CD14-positive monocyte (primary cell): Measurements from ENCODE around the gene GALT. TPM values are rescaled to one million over a fixed set of nuclear protein-coding genes. Genes with fewer than 3 reads are reported as not detected.

Experiments used
- DNase-seq, 3 donors: peaks; one replicate each; pipeline ENCODE4 v3.0.0-alpha.2; 2011 to 2022
- H2AFZ ChIP-seq: 2 replicates; pipeline ENCODE4 v1.6.0; 2012; ENCODE audit warnings: mild to moderate bottlenecking, low read depth, low read length, inconsistent platforms; ENCODE audit not compliant: insufficient read depth, poor library complexity, severe bottlenecking
- H3K27ac ChIP-seq, 2 donors: 1 replicate in 1 of 2; 2 replicates in 1 of 2; pipeline ENCODE4 v1.5.1; 2012 to 2013; ENCODE audit warnings: low read length in 2 of 2, control low read depth in 1 of 2, inconsistent platforms in 1 of 2, low read depth in 1 of 2, mild to moderate bottlenecking in 1 of 2
- H3K27me3 ChIP-seq, 2 donors: one replicate each; pipeline versions ENCODE4 v1.6.0 to v1.6.1; 2011 to 2013; ENCODE audit warnings: low read length in 2 of 2; ENCODE audit not compliant: control insufficient read depth in 2 of 2, insufficient read depth in 2 of 2
- H3K36me3 ChIP-seq, 2 donors: replicated peaks in 1 of 2; 1 replicate in 1 of 2; 2 replicates in 1 of 2; pipeline versions ENCODE4 v1.5.1 to v1.6.1; 2012 to 2013; ENCODE audit warnings: low read length in 2 of 2, control low read depth in 1 of 2, inconsistent platforms in 1 of 2, mild to moderate bottlenecking in 1 of 2; ENCODE audit not compliant: insufficient read depth in 2 of 2, control insufficient read depth in 1 of 2
- H3K4me1 ChIP-seq, 2 donors: 1 replicate in 1 of 2; 2 replicates in 1 of 2; pipeline versions ENCODE4 v1.5.1 to v1.6.1; 2012 to 2013; ENCODE audit warnings: low read length in 2 of 2, control low read depth in 1 of 2, inconsistent platforms in 1 of 2, mild to moderate bottlenecking in 1 of 2, moderate library complexity in 1 of 2; ENCODE audit not compliant: insufficient read depth in 2 of 2, control insufficient read depth in 1 of 2
- H3K4me2 ChIP-seq: replicated peaks from 2 replicates; pipeline ENCODE3; 2012; ENCODE audit warnings: low read length, moderate library complexity, mild to moderate bottlenecking; ENCODE audit not compliant: poor library complexity, severe bottlenecking; ENCODE audit errors: extremely low read depth
- H3K4me3 ChIP-seq, 3 experiments: fragments of 200-600 bp in 1 of 3; sonication (generic) in 1 of 3; replicated peaks in 1 of 3; 1 replicate in 2 of 3; 2 replicates in 1 of 3; pipeline ENCODE4 v1.5.1; 2011 to 2013; ENCODE audit warnings: low read length in 3 of 3, mild to moderate bottlenecking in 3 of 3, control low read depth in 2 of 3, low read depth in 2 of 3, inconsistent platforms in 1 of 3, moderate library complexity in 1 of 3
- H3K79me2 ChIP-seq: 2 replicates; pipeline ENCODE4 v1.6.0; 2012; ENCODE audit warnings: mild to moderate bottlenecking, control low read depth, inconsistent platforms, low read length, moderate library complexity; ENCODE audit not compliant: insufficient read depth
- H3K9ac ChIP-seq: 2 replicates; pipeline ENCODE4 v1.6.0; 2017; ENCODE audit warnings: low read length, mild to moderate bottlenecking; ENCODE audit not compliant: insufficient read depth, poor library complexity, severe bottlenecking
- H3K9me3 ChIP-seq, 2 donors: replicated peaks in 1 of 2; 1 replicate in 1 of 2; 2 replicates in 1 of 2; pipeline versions ENCODE4 v1.5.1 to v1.6.1; 2012 to 2013; ENCODE audit warnings: low read length in 2 of 2, control low read depth in 1 of 2; ENCODE audit not compliant: control insufficient read depth in 1 of 2, insufficient read depth in 1 of 2
- H4K20me1 ChIP-seq: 2 replicates; pipeline ENCODE4 v1.6.0; 2012; ENCODE audit warnings: mild to moderate bottlenecking, low read length, control low read depth, moderate library complexity; ENCODE audit not compliant: insufficient read depth
- H3K27ac Mint-ChIP-seq, 7 donors: one replicate each; pipeline ENCODE4 v1.8.0; 2020; ENCODE audit warnings: mild to moderate bottlenecking in 7 of 7, mixed read lengths in 7 of 7, moderate library complexity in 6 of 7, inconsistent platforms in 2 of 7
- H3K27me3 Mint-ChIP-seq, 3 donors: one replicate each; pipeline ENCODE4 v1.8.0; 2021 to 2022; ENCODE audit warnings: low read depth in 3 of 3, mild to moderate bottlenecking in 3 of 3, mixed read lengths in 3 of 3, moderate library complexity in 3 of 3, inconsistent platforms in 1 of 3
- H3K36me3 Mint-ChIP-seq, 2 donors: one replicate each; pipeline ENCODE4 v1.8.0; 2020; ENCODE audit warnings: mixed read lengths in 2 of 2, inconsistent platforms in 1 of 2, mild to moderate bottlenecking in 1 of 2
- H3K4me1 Mint-ChIP-seq: one replicate; pipeline ENCODE4 v1.8.0; 2020; ENCODE audit warnings: mild to moderate bottlenecking, mixed read lengths
- H3K4me3 Mint-ChIP-seq, 2 donors: one replicate each; pipeline ENCODE4 v1.8.0; 2020; ENCODE audit warnings: mild to moderate bottlenecking in 2 of 2, mixed read lengths in 2 of 2, moderate library complexity in 1 of 2
- H3K9me3 Mint-ChIP-seq, 7 donors: one replicate each; pipeline ENCODE4 v1.8.0; 2020 to 2022; ENCODE audit warnings: mixed read lengths in 7 of 7, mild to moderate bottlenecking in 6 of 7, moderate library complexity in 6 of 7, inconsistent platforms in 2 of 7
- WGBS: methylation state at CpG from one replicate; pipeline ENCODE4 v1.1.5; 2013; ENCODE audit warnings: missing lambda C conversion rate; ENCODE audit not compliant: insufficient coverage; 5-methylcytosine and 5-hydroxymethylcytosine counted together
- intact Hi-C, 2 donors: fragments of 100-400 bp; cut with micrococcal nuclease; formaldehyde crosslinking; loops; one replicate each; pipeline versions ENCODE4 v1.15.0 to v1.15.1; 2023
- polyA plus RNA-seq, 3 donors: library from polyadenylated mRNA; depleted of rRNA in 1 of 3; unstranded in 2 of 3; stranded (reverse) in 1 of 3; fragments of 300-500 nt in 2 of 3; fragments of >200 nt in 1 of 3; fragmentation: Illumina TruSeq in 2 of 3; gene quantifications; 1 replicate in 2 of 3; 2 replicates in 1 of 3; pipeline ENCODE4 v1.2.3, GENCODE V29; 2012 to 2021
- TF ChIP-seq, protein P1 (sequence below): fragments of 200-600 bp; IDR thresholded peaks from one replicate; pipeline ENCODE4 v1.8.0; 2022; ENCODE audit warnings: antibody characterized with exemption, mild to moderate bottlenecking

GALT gene
- polyA plus RNA-seq, 3 donors, result 25.6 to 103 (median 26.9) TPM

DNA sequence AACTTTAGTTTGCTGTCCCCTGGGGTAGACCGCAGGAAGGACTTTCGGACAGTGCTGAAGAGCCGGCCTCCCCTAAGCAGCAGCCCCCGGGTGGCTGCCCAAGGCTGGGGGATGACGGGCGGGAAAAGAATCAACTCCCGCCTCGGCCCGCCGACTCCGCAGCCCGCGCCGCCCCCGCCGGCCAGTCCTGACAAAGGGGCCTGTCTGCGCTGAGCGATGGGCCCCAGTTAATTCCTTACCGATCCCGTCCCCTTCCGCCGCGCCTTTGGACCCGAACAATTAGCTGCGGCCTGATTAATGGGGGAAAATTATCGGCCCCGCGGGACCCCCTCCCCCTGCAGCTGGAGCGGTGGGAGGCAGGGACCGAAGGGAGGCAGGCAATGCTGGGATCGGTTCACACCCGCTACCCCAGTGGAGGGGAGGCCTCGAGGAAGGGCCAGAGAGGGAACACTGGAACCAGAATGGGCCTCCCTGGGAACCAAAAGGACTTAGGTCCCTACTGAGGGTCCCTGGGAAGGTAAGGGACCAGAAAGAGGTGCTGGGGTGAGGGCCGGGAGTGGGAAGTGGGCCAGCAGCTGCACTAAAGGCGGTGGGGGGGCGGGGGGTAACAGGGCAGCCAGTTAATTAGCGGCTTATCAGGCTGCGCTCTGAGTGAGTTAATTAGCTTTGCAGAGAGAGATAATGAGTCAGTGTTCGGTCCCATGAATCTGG lies 21.8 kb upstream of the GALT start:
- Mint-ChIP-seq H3K4me3 (peak overlapping the region in 1 of 2 donors; percentile 75), H3K36me3 (peaks cover 5 to 14% of the 10 kb centered on the region in 2 donors), H3K9me3 (peaks cover 3 to 41% (median 22%) of the 10 kb centered on the region in 7 donors), H3K4me1 (peaks cover 28% of the 10 kb centered on the region), H3K27ac (no peak overlapping the region), H3K27me3 (peaks cover 83 to 85% (median 84%) of the 10 kb centered on the region in 3 donors)
- Histone ChIP-seq H4K20me1 (no peaks in the 10 kb centered on the region), H3K27ac (no peak overlapping the region), H3K4me1 (peaks cover 9 to 24% of the 10 kb centered on the region in 2 donors), H3K79me2 (peaks cover 5% of the 10 kb centered on the region), H3K36me3 (no peaks in the 10 kb centered on the region), H3K4me3 (no peak overlapping the region), H3K4me2 (no peak overlapping the region), H3K27me3 (peaks cover 71 to 79% of the 10 kb centered on the region in 2 donors), H3K9ac (no peak overlapping the region), H2AFZ (no peak overlapping the region), H3K9me3 (peaks cover 0 to 48% of the 10 kb centered on the region in 2 donors)
- intact Hi-C loops, result no loop called here
- TF ChIP-seq, protein P1, sequence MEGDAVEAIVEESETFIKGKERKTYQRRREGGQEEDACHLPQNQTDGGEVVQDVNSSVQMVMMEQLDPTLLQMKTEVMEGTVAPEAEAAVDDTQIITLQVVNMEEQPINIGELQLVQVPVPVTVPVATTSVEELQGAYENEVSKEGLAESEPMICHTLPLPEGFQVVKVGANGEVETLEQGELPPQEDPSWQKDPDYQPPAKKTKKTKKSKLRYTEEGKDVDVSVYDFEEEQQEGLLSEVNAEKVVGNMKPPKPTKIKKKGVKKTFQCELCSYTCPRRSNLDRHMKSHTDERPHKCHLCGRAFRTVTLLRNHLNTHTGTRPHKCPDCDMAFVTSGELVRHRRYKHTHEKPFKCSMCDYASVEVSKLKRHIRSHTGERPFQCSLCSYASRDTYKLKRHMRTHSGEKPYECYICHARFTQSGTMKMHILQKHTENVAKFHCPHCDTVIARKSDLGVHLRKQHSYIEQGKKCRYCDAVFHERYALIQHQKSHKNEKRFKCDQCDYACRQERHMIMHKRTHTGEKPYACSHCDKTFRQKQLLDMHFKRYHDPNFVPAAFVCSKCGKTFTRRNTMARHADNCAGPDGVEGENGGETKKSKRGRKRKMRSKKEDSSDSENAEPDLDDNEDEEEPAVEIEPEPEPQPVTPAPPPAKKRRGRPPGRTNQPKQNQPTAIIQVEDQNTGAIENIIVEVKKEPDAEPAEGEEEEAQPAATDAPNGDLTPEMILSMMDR, result no peak
- no peak for DNase-seq
- 17% methylated on average over 25 of the region's 39 CpGs for WGBS

DNA sequence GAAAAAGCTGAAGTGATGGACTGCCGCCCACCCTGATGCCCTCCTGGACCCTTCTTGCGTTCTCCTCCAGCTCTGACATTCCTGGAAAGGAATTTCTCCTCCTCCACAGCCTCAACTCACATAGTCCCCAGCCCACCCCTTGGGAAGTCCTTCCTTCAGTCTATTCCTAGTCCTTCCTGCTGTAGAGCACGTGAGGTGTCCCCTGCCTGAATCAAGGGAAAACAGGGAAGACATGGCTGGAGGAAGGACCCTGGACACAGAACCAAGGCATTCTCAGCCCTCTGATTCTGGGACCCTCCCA lies 21.3 kb upstream of the GALT start:
- Histone ChIP-seq H3K4me1 (peaks cover 5 to 20% of the 10 kb centered on the region in 2 donors), H3K36me3 (no peaks in the 10 kb centered on the region), H2AFZ (no peak overlapping the region), H4K20me1 (no peaks in the 10 kb centered on the region), H3K27ac (no peak overlapping the region), H3K9me3 (peaks cover 0 to 50% of the 10 kb centered on the region in 2 donors), H3K9ac (no peak overlapping the region), H3K79me2 (peaks cover under 1% of the 10 kb centered on the region), H3K27me3 (peaks cover 73 to 84% of the 10 kb centered on the region in 2 donors), H3K4me2 (no peak overlapping the region), H3K4me3 (no peak overlapping the region)
- Mint-ChIP-seq H3K9me3 (peaks cover 3 to 46% (median 22%) of the 10 kb centered on the region in 7 donors), H3K27ac (no peak overlapping the region), H3K4me1 (peaks cover 24% of the 10 kb centered on the region), H3K27me3 (peaks cover 88 to 90% (median 89%) of the 10 kb centered on the region in 3 donors), H3K36me3 (peaks cover 5 to 14% of the 10 kb centered on the region in 2 donors), H3K4me3 (peak overlapping the region in 1 of 2 donors; percentile 75)
- TF ChIP-seq, protein P1, result no peak
- no peak for DNase-seq
- intact Hi-C loops, result no loop called here
- 100% methylated on average over 2 of the region's 3 CpGs for WGBS
